ENCODE results near the gene CXCR3. TPM values are rescaled to one million over a fixed set of nuclear protein-coding genes. Genes with fewer than 3 reads are reported as not detected.
"Not testable (repeated sequence)": the region's sequence is repeated elsewhere in the genome, so short reads cannot be mapped to it uniquely, and the experiment has no call there.

The CXCR3 gene
- not detected for total RNA-seq

GRCh38 chrX:71618303-71618721 is at the start of gene CXCR3:
CXCR3 (minus strand) TSS chrX:71618511; CDS start chrX:71618449, 62 bp downstream.
- DNase-seq, result no peak

GRCh38 chrX:71667328-71668247 is 49.3 kb upstream of the CXCR3 start, which contains the start of gene LOC101059915:
LOC101059915 (plus strand) TSS chrX:71667546.
- no peak for DNase-seq

GRCh38 chrX:71666240-71667223 is 48.2 kb upstream of the CXCR3 start:
- no peak for DNase-seq

GRCh38 chrX:71665747-71666146 is 47.4 kb upstream of the CXCR3 start:
- no peak for DNase-seq

- DNase-seq, result no peak
Observed at GRCh38 chrX:71664889-71665491, 46.7 kb upstream of the CXCR3 start.

- DNase-seq, result not testable (repeated sequence)
Observed at GRCh38 chrX:71664202-71664601, 45.9 kb upstream of the CXCR3 start.

GRCh38 chrX:71663238-71663637 is 44.9 kb upstream of the CXCR3 start:
- not testable (repeated sequence) for DNase-seq

GRCh38 chrX:71662654-71663053 is 44.3 kb upstream of the CXCR3 start:
- DNase-seq, result not testable (repeated sequence)

- DNase-seq, result no peak
Observed at GRCh38 chrX:71661919-71662318, 43.6 kb upstream of the CXCR3 start.

GRCh38 chrX:71660562-71661416 is 42.5 kb upstream of the CXCR3 start:
- no peak for DNase-seq

GRCh38 chrX:71659959-71660358 is 41.6 kb upstream of the CXCR3 start:
- no peak for DNase-seq

GRCh38 chrX:71659342-71659741 is 41.0 kb upstream of the CXCR3 start:
- no peak for DNase-seq

GRCh38 chrX:71657267-71657666 is 39.0 kb upstream of the CXCR3 start:
- no peak for DNase-seq

GRCh38 chrX:71653344-71653743 is 35.0 kb upstream of the CXCR3 start:
- DNase-seq, result no peak

GRCh38 chrX:71652405-71652804 is 34.1 kb upstream of the CXCR3 start:
- no peak for DNase-seq

- no peak for DNase-seq
Observed at GRCh38 chrX:71650333-71650969, 32.1 kb upstream of the CXCR3 start.

GRCh38 chrX:71644406-71644805 is 26.1 kb upstream of the CXCR3 start:
- DNase-seq, result not testable (repeated sequence)

- no peak for DNase-seq
Observed at GRCh38 chrX:71640002-71640401, 21.7 kb upstream of the CXCR3 start.

- no peak for DNase-seq
Observed at GRCh38 chrX:71638409-71638808, 20.1 kb upstream of the CXCR3 start.

- DNase-seq, result no peak
Observed at GRCh38 chrX:71637848-71638247, 19.5 kb upstream of the CXCR3 start.

GRCh38 chrX:71637253-71637618 is 18.9 kb upstream of the CXCR3 start:
- DNase-seq, result no peak
